K562 (cell line): ENCODE data around the gene PI16. TPM values are rescaled to one million over a fixed set of nuclear protein-coding genes. Genes with fewer than 3 reads are reported as not detected.

Experiments used
- ATAC-seq: fragments of 200-7000 bp; cut with Tn5 transposase; 3 replicates; pipeline ENCODE4 v1.9.1; 2020; ENCODE audit warnings: moderate library complexity
- BruUV-seq: library from RNA; stranded (reverse); fragments of 400-500 nt; replicated peaks from 2 replicates; lab custom pipeline; 2021; lab: Mats Ljungman, UMichigan
- CTCF ChIA-PET: fragments of 300-600 bp; formaldehyde crosslinking; extraction: SDS; loops from one replicate; lab custom pipeline; 2021; ENCODE audit warnings: low intra/inter-chr PET ratio; lab: Yijun Ruan, JAX
- POLR2A ChIA-PET: fragments of 300-600, 350-650 bp; sonication (Branson Sonifier 250); formaldehyde crosslinking; extraction: SDS; loops from one replicate; lab custom pipeline; 2021; ENCODE audit warnings: antibody characterized with exemption, inconsistent platforms; lab: Yijun Ruan, JAX
- DNase-seq, 4 experiments: peaks; one replicate each; pipeline versions ENCODE4 v3.0.0 to v3.0.0-alpha.2; 2011 to 2018; ENCODE audit warnings: low spot score in 3 of 4, mixed read lengths in 3 of 4; ENCODE audit errors: extremely low read depth in 1 of 4
- FAIRE-seq: peaks from 2 replicates; lab custom pipeline; 2011; peaks lifted over from hg19 to GRCh38; lab: Jason Lieb, UNC
- H2AFZ ChIP-seq: 2 replicates; pipeline ENCODE4 v1.6.0; 2011; ENCODE audit warnings: low read depth, low read length, control low read depth, inconsistent platforms
- H3K27ac ChIP-seq: fragments of 200-600 bp; 3 replicates; pipeline ENCODE4 v1.8.0; 2011; ENCODE audit warnings: low read depth, mild to moderate bottlenecking, control low read depth, inconsistent platforms, low read length, moderate library complexity, mixed read lengths; ENCODE audit errors: extremely low read depth
- H3K27me3 ChIP-seq, 2 experiments: fragments of 300-600 bp in 1 of 2; 2 replicates in 1 of 2; 3 replicates in 1 of 2; pipeline versions ENCODE4 v1.6.0 to v1.8.0; 2011; ENCODE audit warnings: inconsistent platforms in 2 of 2, low read length in 2 of 2, mild to moderate bottlenecking in 1 of 2, mixed read lengths in 1 of 2, moderate library complexity in 1 of 2; ENCODE audit not compliant: control insufficient read depth in 2 of 2, insufficient read depth in 2 of 2
- H3K36me3 ChIP-seq: fragments of 300-600 bp; 3 replicates; pipeline ENCODE4 v1.8.0; 2011; ENCODE audit warnings: mild to moderate bottlenecking, low read length, inconsistent platforms; ENCODE audit not compliant: control insufficient read depth, insufficient read depth
- H3K4me1 ChIP-seq, 2 experiments: fragments of 200-600 bp in 1 of 2; replicated peaks in 1 of 2; 2 replicates in 1 of 2; 3 replicates in 1 of 2; pipeline versions ENCODE4 v1.5.1 to v1.8.0; 2011; ENCODE audit warnings: inconsistent platforms in 2 of 2, low read length in 2 of 2, mild to moderate bottlenecking in 1 of 2, mixed read lengths in 1 of 2, moderate library complexity in 1 of 2; ENCODE audit not compliant: control insufficient read depth in 2 of 2, insufficient read depth in 2 of 2
- H3K4me2 ChIP-seq: 2 replicates; pipeline ENCODE4 v1.6.1; 2011; ENCODE audit warnings: low read length, control low read depth, inconsistent platforms, mixed read lengths; ENCODE audit not compliant: insufficient read depth
- H3K4me3 ChIP-seq: fragments of 200-600 bp; sonication (generic), shearing (Covaris generic); 2 replicates; pipeline ENCODE4 v1.5.1; 2016; ENCODE audit warnings: control low read depth, inconsistent platforms
- H3K79me2 ChIP-seq: fragments of 200-600 bp; 3 replicates; pipeline ENCODE4 v1.8.0; 2011; ENCODE audit warnings: low read length, inconsistent platforms; ENCODE audit not compliant: control insufficient read depth, insufficient read depth
- H3K9ac ChIP-seq, 2 experiments: 2 replicates each; pipeline versions ENCODE4 v1.6.0 to v1.6.1; 2011; ENCODE audit warnings: low read depth in 2 of 2, low read length in 2 of 2, control low read depth in 1 of 2, inconsistent platforms in 1 of 2, mild to moderate bottlenecking in 1 of 2, mixed read lengths in 1 of 2; ENCODE audit not compliant: insufficient read depth in 1 of 2
- H3K9me1 ChIP-seq: one replicate; pipeline ENCODE4 v1.6.0; 2011; ENCODE audit warnings: inconsistent platforms, mild to moderate bottlenecking, low read length, moderate library complexity; ENCODE audit not compliant: control insufficient read depth, insufficient read depth
- H3K9me3 ChIP-seq: replicated peaks from 2 replicates; pipeline ENCODE4 v1.5.1; 2011; ENCODE audit warnings: low read depth, low read length, inconsistent platforms; ENCODE audit not compliant: control insufficient read depth, insufficient read depth
- H4K20me1 ChIP-seq: replicated peaks from 2 replicates; pipeline ENCODE4 v1.6.1; 2011; ENCODE audit warnings: low read length, inconsistent platforms, mixed read lengths; ENCODE audit not compliant: control insufficient read depth, insufficient read depth
- BRCA1 ChIP-seq, 2 experiments: fragments of 450-650 bp in 1 of 2; sonication (generic) in 1 of 2; formaldehyde crosslinking in 1 of 2; IDR thresholded peaks; 2 replicates each; pipeline versions ENCODE4 v1.5.0 to v1.6.1; 2017 to 2020; ENCODE audit warnings: mild to moderate bottlenecking in 1 of 2, missing genetic modification reagents in 1 of 2
- POLR2G ChIP-seq: fragments of 200-400 bp; formaldehyde crosslinking; IDR thresholded peaks from 2 replicates; pipeline ENCODE4 v1.6.1; 2017; ENCODE audit warnings: low read depth, mild to moderate bottlenecking, antibody characterized with exemption, low read length, moderate library complexity
- RBFOX2 ChIP-seq: fragments of 200-400 bp; formaldehyde crosslinking; IDR thresholded peaks from 2 replicates; pipeline ENCODE4 v1.6.1; 2017; ENCODE audit warnings: low read depth, mild to moderate bottlenecking, low read length, moderate library complexity
- RNF2 ChIP-seq: sonication (generic); IDR thresholded peaks from 2 replicates; pipeline ENCODE4 v1.6.1; 2016
- RREB1 ChIP-seq: fragments of 250-450 bp; sonication (Bioruptor Pico); IDR thresholded peaks from 2 replicates; pipeline ENCODE4 v1.4.0; 2020
- WGBS: fragments of 100-300 bp; shearing (Covaris generic); methylation state at CpG from one replicate; pipeline ENCODE4 v1.1.6; 2016; ENCODE audit warnings: low coverage, mixed read lengths; ENCODE audit not compliant: insufficient coverage; ENCODE audit errors: missing lambda C conversion rate; 5-methylcytosine and 5-hydroxymethylcytosine counted together
- in situ Hi-C: fragments of 300-500 bp; cut with MboI; formaldehyde crosslinking; loops from 4 replicates; pipeline ENCODE4 v1.15.0; 2018; ENCODE audit warnings: inconsistent platforms, mixed read lengths
- intact Hi-C: fragments of 100-400 bp; cut with micrococcal nuclease; formaldehyde crosslinking; loops from 2 replicates; pipeline ENCODE4 v1.14.2; 2022
- polyA plus RNA-seq, 8 experiments: library from polyadenylated mRNA; depleted of rRNA in 4 of 8; stranded (reverse) in 5 of 8; unstranded in 3 of 8; fragments of >200 nt; fragmentation: Nextera tagmentation in 2 of 8; fragmentation: Illumina TruSeq in 1 of 8; extraction: Ambion mirVana in 2 of 8; extraction: Trizol in 1 of 8; gene quantifications; 2 replicates each; pipeline versions ENCODE4 v1.2.1 to v1.2.3, GENCODE V29; 2011 to 2014; ENCODE audit warnings: inconsistent platforms in 1 of 8, missing spikeins in 1 of 8
- total RNA-seq, 7 experiments: library from RNA; depleted of rRNA in 6 of 7; stranded (reverse); fragments of >200 nt in 6 of 7; fragmentation: Illumina TruSeq in 2 of 7; extraction: Trizol in 2 of 7; gene quantifications; 2 replicates each; pipeline versions ENCODE4 v1.2.1 to v1.2.3, GENCODE V29; 2011 to 2021; ENCODE audit warnings: low replicate concordance in 1 of 7

The PI16 gene
- total and polyA plus RNA-seq, 9 of the 15 experiments (the other 6 are each of a cell fraction or from before 2014, with no cell fraction given) = 0.06 to 0.18 TPM; not detected in 7

- H3K9me3 ChIP-seq = no peaks in the 10 kb centered on the region
Observed at GRCh38 chr6:36969240-36969691, 14.7 kb downstream of the PI16 start.

GRCh38 chr6:36969988-36970891 lies 15.7 kb downstream of the PI16 start:
- FAIRE-seq (no peak), ATAC-seq (no peak), DNase-seq (peak in 1 of 4 experiments; percentile 38)
- BruUV-seq = no TSS peak
- Histone ChIP-seq H3K4me1 (peaks cover 0 to 3% of the 10 kb centered on the region in 2 experiments; a peak in 1 of 5 replicates), H3K79me2 (no peaks in the 10 kb centered on the region), H3K4me3 (no peak overlapping the region), H3K27ac (no peak overlapping the region), H3K9me1 (no peaks in the 10 kb centered on the region), H2AFZ (no peak overlapping the region), H3K4me2 (no peak overlapping the region), H3K27me3 (no peaks in the 10 kb centered on the region), H3K9ac (peak overlapping the region in 1 of 2 experiments; percentile 10; a peak in 1 of 4 replicates), H3K9me3 (no peaks in the 10 kb centered on the region), H4K20me1 (no peaks in the 10 kb centered on the region; the same call in 1 of the 2 replicates), H3K36me3 (peaks cover 82% of the 10 kb centered on the region)
- POLR2A ChIA-PET = interaction anchor here (0.6 kb wide), 2 partner anchors 85 to 143 kb away, joined by 3 read pairs; no protein-coding TSS in a partner anchor
- intact Hi-C loops = no loop called here
- TF ChIP-seq POLR2G = 0 out of 2 replicates have a peak, but pooled peaks have one; percentile 36
- no peak for TF ChIP-seq BRCA1 (IDR thresholded peaks at IDR 0.05)
- TF ChIP-seq BRCA1 (CRISPR knock-in tag; IDR thresholded peaks at IDR 0.05) = 0 out of 2 replicates have a peak, but pooled peaks have one; percentile 51
- TF ChIP-seq RBFOX2 = peak; percentile 50
- TF ChIP-seq RREB1 = no peak
- WGBS = 92% methylated on average over 17 of the region's 17 CpGs
- CTCF ChIA-PET = no interaction called here
- in situ Hi-C loops = no loop called here

More at GRCh38 chr6:36969240-36969691, 14.7 kb downstream of the PI16 start:
- Histone ChIP-seq H3K27ac (no peak overlapping the region), H2AFZ (no peak overlapping the region), H3K9ac (peak overlapping the region in 1 of 2 experiments; percentile 1; a peak in 1 of 4 replicates), H3K9me1 (no peaks in the 10 kb centered on the region), H3K36me3 (peaks cover 72% of the 10 kb centered on the region), H3K79me2 (no peaks in the 10 kb centered on the region), H3K27me3 (no peaks in the 10 kb centered on the region), H3K4me1 (peaks cover 0 to 10% of the 10 kb centered on the region in 2 experiments; a peak in 2 of 5 replicates), H3K4me3 (no peak overlapping the region), H3K4me2 (no peak overlapping the region), H4K20me1 (no peaks in the 10 kb centered on the region; the same call in 1 of the 2 replicates)
- FAIRE-seq (no peak), ATAC-seq (no peak), DNase-seq (no peak)
- WGBS = 85% methylated on average over 14 of the region's 14 CpGs
- in situ Hi-C loops (no loop called here), intact Hi-C loops (no loop called here)
- POLR2A ChIA-PET = interaction anchor here (0.6 to 0.9 kb wide), 2 partner anchors 11 to 17 kb away, joined by 3 to 4 read pairs; no protein-coding TSS in a partner anchor
- BruUV-seq = no TSS peak
- TF ChIP-seq RNF2 (no peak), RBFOX2 (0 out of 2 replicates have a peak, but pooled peaks have one; percentile 0)
- CTCF ChIA-PET = no interaction called here
